ENCODE results near the gene KL. TPM values are rescaled to one million over a fixed set of nuclear protein-coding genes. Genes with fewer than 3 reads are reported as not detected.

Gene KL
- total RNA-seq, 1 donor from 2014 or later: 2.0 TPM

GRCh38 chr13:33018886-33019285 lies 2.7 kb downstream of the KL start:
- no peak for TF ChIP-seq CTCF (IDR thresholded peaks at IDR 0.05; ENCODE audit: insufficient read depth, low read length, poor library complexity, severe bottlenecking)
- no peak overlapping the region for H3K4me3 ChIP-seq (ENCODE audit: low read depth, low read length)
- no peak for DNase-seq (ENCODE audit: low read depth)
- H3K36me3 ChIP-seq (ENCODE audit: control insufficient read depth, insufficient read depth, low read length): no peaks in the 10 kb centered on the region
- H3K27me3 ChIP-seq (ENCODE audit: control insufficient read depth, insufficient read depth, low read length): peaks cover 17% of the 10 kb centered on the region

- no peaks in the 10 kb centered on the region for H3K36me3 ChIP-seq (ENCODE audit: control insufficient read depth, insufficient read depth, low read length)
- no peak for DNase-seq (ENCODE audit: low read depth)
- TF ChIP-seq CTCF (IDR thresholded peaks at IDR 0.05; ENCODE audit: insufficient read depth, low read length, poor library complexity, severe bottlenecking): no peak
- H3K4me3 ChIP-seq (ENCODE audit: low read depth, low read length): no peak overlapping the region
- no peaks in the 10 kb centered on the region for H3K27me3 ChIP-seq (ENCODE audit: control insufficient read depth, insufficient read depth, low read length)
Observed at GRCh38 chr13:33022986-33023385, 6.8 kb downstream of the KL start.

- no peak for DNase-seq (ENCODE audit: low read depth)
- no peaks in the 10 kb centered on the region for H3K27me3 ChIP-seq (ENCODE audit: control insufficient read depth, insufficient read depth, low read length)
- H3K4me3 ChIP-seq (ENCODE audit: low read depth, low read length): no peak overlapping the region
- no peaks in the 10 kb centered on the region for H3K36me3 ChIP-seq (ENCODE audit: control insufficient read depth, insufficient read depth, low read length)
- no peak for TF ChIP-seq CTCF (IDR thresholded peaks at IDR 0.05; ENCODE audit: insufficient read depth, low read length, poor library complexity, severe bottlenecking)
Observed at GRCh38 chr13:33025220-33025744, 9.1 kb downstream of the KL start.

- Histone ChIP-seq H3K4me3 (ENCODE audit: low read depth, low read length) (no peak overlapping the region), H3K36me3 (ENCODE audit: control insufficient read depth, insufficient read depth, low read length) (no peaks in the 10 kb centered on the region), H3K27me3 (ENCODE audit: control insufficient read depth, insufficient read depth, low read length) (no peaks in the 10 kb centered on the region)
- TF ChIP-seq CTCF (IDR thresholded peaks at IDR 0.05; ENCODE audit: insufficient read depth, low read length, poor library complexity, severe bottlenecking): no peak
- no peak for DNase-seq (ENCODE audit: low read depth)
Observed at GRCh38 chr13:33026489-33027152, 10.4 kb downstream of the KL start.

GRCh38 chr13:33028620-33029019 lies 12.4 kb downstream of the KL start:
- no peak for TF ChIP-seq CTCF (IDR thresholded peaks at IDR 0.05; ENCODE audit: insufficient read depth, low read length, poor library complexity, severe bottlenecking)

GRCh38 chr13:33031277-33031676 lies 15.1 kb downstream of the KL start:
- Histone ChIP-seq H3K4me3 (ENCODE audit: low read depth, low read length) (no peak overlapping the region), H3K27me3 (ENCODE audit: control insufficient read depth, insufficient read depth, low read length) (no peaks in the 10 kb centered on the region), H3K36me3 (ENCODE audit: control insufficient read depth, insufficient read depth, low read length) (no peaks in the 10 kb centered on the region)
- no peak for DNase-seq (ENCODE audit: low read depth)
- no peak for TF ChIP-seq CTCF (IDR thresholded peaks at IDR 0.05; ENCODE audit: insufficient read depth, low read length, poor library complexity, severe bottlenecking)

More at GRCh38 chr13:33028620-33029019, 12.4 kb downstream of the KL start:
- H3K36me3 ChIP-seq (ENCODE audit: control insufficient read depth, insufficient read depth, low read length): no peaks in the 10 kb centered on the region
- no peak overlapping the region for H3K4me3 ChIP-seq (ENCODE audit: low read depth, low read length)
- no peaks in the 10 kb centered on the region for H3K27me3 ChIP-seq (ENCODE audit: control insufficient read depth, insufficient read depth, low read length)
- DNase-seq (ENCODE audit: low read depth): no peak

Measured in kidney epithelial cell (primary cell).